NT2/D1 (cell line): ENCODE results near the gene PTPRN2.

Experiments
- DNase-seq: peaks from one replicate; pipeline ENCODE4 v3.0.0-alpha.2; 2011; ENCODE audit warnings: low read depth, low spot score
- H3K27me3 ChIP-seq: 2 replicates; pipeline ENCODE4 v1.6.0; 2011; ENCODE audit warnings: mild to moderate bottlenecking; ENCODE audit not compliant: insufficient read length, insufficient read depth
- H3K36me3 ChIP-seq: 2 replicates; pipeline ENCODE4 v1.6.1; 2011; ENCODE audit warnings: mild to moderate bottlenecking, low read length, mixed read lengths; ENCODE audit not compliant: insufficient read depth, insufficient read length
- H3K4me1 ChIP-seq: 2 replicates; pipeline ENCODE4 v1.5.1; 2011; ENCODE audit not compliant: insufficient read depth, insufficient read length
- H3K4me3 ChIP-seq: 2 replicates; pipeline ENCODE4 v1.5.1; 2011; ENCODE audit warnings: low read depth; ENCODE audit not compliant: insufficient read length
- H3K9ac ChIP-seq: 2 replicates; pipeline ENCODE4 v1.6.0; 2011; ENCODE audit warnings: low read depth; ENCODE audit not compliant: insufficient read length
- H3K9me3 ChIP-seq: 2 replicates; pipeline ENCODE4 v1.5.1; 2011; ENCODE audit warnings: mild to moderate bottlenecking, low read length; ENCODE audit not compliant: insufficient read depth
- SUZ12 ChIP-seq: IDR thresholded peaks from 2 replicates; pipeline ENCODE4 v1.6.1; 2011; ENCODE audit not compliant: insufficient read length, insufficient read depth; ENCODE audit errors: extremely low read depth
- YY1 ChIP-seq: IDR thresholded peaks from 2 replicates; pipeline ENCODE4 v1.6.1; 2011; ENCODE audit not compliant: insufficient read length, insufficient read depth
- ZNF274 ChIP-seq: IDR thresholded peaks from 2 replicates; pipeline ENCODE4 v1.6.1; 2011; ENCODE audit warnings: mild to moderate bottlenecking, low read depth, low read length

PTPRN2 gene

DNA sequence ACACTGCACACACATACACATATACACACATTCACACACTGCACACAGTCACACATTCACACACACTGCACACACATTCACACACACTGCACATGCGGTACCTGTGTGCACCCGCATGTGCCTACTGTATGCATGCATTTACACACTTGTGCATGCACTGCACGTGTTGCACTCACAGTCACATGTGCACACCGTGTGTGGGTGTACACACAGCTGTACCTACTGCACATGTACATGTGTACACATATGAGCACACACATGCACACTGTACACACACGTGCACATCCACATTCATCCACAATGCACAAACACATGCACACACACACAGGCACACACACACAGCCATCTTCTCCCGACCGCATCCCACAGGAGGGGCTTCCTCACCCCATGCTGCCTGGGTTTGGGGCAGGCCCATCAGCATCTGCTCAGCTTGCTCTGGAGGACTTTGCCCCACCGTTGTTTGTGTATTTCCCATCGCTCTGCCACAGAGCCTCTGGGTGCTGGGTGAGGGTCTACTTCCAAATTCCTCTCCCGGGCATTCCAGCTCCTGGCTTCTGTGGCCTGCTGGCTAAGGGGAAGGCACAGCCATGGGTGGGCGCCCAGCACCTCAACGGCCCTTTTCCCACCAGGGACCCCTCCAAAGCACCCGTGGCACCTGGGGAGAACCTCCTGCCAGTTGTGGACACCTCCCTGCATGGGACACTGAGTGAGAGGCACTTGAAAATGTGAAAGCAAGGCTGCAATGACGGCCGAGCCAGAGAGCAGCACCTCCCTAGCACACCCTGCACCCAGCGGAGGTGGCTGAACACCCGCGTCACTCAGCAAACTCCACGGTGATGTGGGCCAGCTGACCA, 324.3 kb downstream of the PTPRN2 start:
- DNase-seq: no peak
- H3K9ac ChIP-seq: no peak overlapping the region

DNA sequence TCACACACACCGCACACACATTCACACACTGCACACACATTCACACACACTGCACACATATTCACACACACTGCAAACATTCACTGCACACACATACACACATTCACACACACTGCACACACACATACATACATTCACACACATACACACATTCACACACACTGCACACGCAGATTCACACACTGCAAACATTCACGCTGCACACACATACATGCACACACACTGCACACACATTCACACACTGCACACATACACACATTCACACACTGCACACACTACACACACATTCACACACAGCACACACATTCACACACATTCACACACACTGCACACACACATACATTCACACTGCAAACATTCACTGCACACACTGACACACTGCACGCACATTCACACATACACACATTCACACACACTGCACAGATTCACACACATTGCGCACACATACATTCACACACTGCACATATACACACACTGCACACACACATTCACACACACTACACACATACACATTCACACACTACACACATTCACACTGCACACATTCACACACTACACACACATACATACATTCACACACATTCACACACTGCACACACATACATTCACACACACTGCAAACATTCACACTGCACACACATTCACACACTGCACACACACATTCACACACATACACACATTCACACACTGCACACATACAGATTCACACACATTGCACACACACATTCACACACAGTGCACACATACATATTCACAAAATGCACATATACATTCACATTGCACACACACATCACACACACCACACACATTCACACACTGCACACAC, 325.1 kb downstream of the PTPRN2 start:
- Histone ChIP-seq H3K9me3 (no peaks in the 10 kb centered on the region; the same call in 1 of the 2 replicates), H3K36me3 (no peaks in the 10 kb centered on the region), H3K4me3 (no peak overlapping the region), H3K4me1 (peaks cover 10% of the 10 kb centered on the region), H3K27me3 (no peaks in the 10 kb centered on the region), H3K9ac (no peak overlapping the region)
- TF ChIP-seq YY1 (no peak), ZNF274 (no peak)
- no peak for DNase-seq

More for the DNA sequence above, 324.3 kb downstream of the PTPRN2 start:
- TF ChIP-seq SUZ12: no peak
- no peak for TF ChIP-seq YY1
- TF ChIP-seq ZNF274: no peak
- H3K9me3 ChIP-seq: no peaks in the 10 kb centered on the region; the same call in 1 of the 2 replicates
- H3K4me3 ChIP-seq: no peak overlapping the region
- H3K27me3 ChIP-seq: no peaks in the 10 kb centered on the region
- no peaks in the 10 kb centered on the region for H3K36me3 ChIP-seq
- peaks cover 10% of the 10 kb centered on the region for H3K4me1 ChIP-seq

DNA sequence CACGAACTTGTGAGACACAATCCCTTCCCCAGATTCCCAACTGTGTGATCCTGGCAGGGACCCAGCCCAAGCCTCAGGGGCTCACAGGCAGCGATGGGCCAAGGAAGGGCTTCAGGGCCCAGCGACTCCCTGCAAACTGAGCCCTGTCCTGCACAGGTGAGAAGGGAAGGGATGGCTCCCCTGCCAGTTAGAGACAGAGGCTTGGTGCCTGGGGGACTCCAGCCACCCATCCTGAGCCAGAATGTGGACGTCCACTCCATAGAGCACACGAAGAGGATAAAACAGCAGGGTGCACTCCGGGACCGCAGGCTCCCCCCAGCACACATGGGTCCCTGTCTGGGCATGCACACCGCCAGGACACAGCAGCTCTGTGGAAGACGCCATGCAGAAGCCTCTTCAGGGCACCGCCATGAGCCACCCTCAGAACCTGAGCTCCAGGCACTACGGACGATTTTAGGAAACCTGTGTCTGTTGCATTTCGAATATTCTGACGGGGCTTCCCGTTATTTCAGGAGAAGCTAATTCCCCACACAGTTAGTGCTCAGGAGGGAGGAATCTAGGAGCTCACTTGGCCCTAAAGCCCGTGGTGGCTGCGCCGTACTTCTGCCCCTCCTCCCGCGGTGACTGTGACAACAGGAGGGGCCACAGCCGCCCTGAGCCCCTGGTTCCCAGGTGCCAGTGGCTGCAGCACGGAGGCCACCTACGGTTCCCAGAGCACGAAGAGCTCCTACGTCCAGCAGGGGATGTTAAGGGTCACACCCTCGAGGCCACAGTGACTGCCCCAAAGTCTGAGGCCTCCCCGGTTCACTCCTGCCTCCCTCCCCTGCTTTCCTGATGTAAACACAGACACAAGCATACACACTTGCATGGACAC, 326.0 kb downstream of the PTPRN2 start:
- DNase-seq: no peak
- H3K9me3 ChIP-seq: no peaks in the 10 kb centered on the region; the same call in 1 of the 2 replicates
- H3K4me1 ChIP-seq: peaks cover 9% of the 10 kb centered on the region
- no peak overlapping the region for H3K9ac ChIP-seq
- H3K4me3 ChIP-seq: no peak overlapping the region
- no peaks in the 10 kb centered on the region for H3K36me3 ChIP-seq
- no peaks in the 10 kb centered on the region for H3K27me3 ChIP-seq
- TF ChIP-seq SUZ12: no peak
- no peak for TF ChIP-seq YY1
- TF ChIP-seq ZNF274: no peak

DNA sequence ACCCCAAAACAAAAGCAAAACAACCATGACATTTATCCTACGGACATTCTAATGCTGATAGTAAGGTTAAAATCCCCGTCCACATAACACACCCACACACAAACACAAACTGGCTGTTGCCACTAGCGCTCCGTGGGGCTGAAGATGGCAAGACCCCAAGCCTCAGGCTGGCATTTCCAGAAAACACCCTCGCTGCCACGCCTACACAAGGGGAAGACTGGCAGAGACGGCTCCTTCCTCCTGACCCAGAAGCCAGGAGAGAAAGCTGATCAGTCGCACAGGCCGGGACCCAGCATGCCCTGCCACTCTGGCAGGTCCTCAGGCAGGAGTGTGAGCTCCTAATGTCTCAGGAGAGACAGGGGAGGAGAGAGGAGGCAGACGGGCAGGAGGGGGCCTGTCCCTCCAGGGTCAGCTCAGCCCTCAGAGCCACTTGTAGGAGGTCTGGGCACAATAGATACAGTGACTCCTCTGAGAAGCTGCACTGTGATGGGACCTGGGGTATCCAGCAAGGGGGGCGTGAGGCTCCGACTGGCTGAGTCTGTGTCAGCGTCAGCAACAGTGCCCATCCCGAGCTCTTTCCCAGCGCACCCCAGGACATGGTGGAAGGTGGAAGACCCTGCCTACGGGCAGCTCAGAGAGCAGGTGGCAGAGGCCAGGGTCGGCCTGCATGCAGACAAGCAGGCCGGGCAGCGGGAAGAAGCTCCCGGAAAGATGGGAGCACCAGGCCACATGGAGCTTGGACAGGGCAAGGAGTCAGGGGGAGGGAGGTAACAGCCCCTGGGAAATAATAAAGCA, 326.9 kb downstream of the PTPRN2 start:
- no peaks in the 10 kb centered on the region; the same call in 1 of the 2 replicates for H3K9me3 ChIP-seq
- peaks cover 9% of the 10 kb centered on the region for H3K4me1 ChIP-seq
- no peak overlapping the region for H3K4me3 ChIP-seq
- no peaks in the 10 kb centered on the region for H3K36me3 ChIP-seq
- TF ChIP-seq ZNF274 (no peak), SUZ12 (no peak), YY1 (no peak)
- no peak overlapping the region for H3K9ac ChIP-seq
- no peak for DNase-seq
- H3K27me3 ChIP-seq: no peaks in the 10 kb centered on the region

DNA sequence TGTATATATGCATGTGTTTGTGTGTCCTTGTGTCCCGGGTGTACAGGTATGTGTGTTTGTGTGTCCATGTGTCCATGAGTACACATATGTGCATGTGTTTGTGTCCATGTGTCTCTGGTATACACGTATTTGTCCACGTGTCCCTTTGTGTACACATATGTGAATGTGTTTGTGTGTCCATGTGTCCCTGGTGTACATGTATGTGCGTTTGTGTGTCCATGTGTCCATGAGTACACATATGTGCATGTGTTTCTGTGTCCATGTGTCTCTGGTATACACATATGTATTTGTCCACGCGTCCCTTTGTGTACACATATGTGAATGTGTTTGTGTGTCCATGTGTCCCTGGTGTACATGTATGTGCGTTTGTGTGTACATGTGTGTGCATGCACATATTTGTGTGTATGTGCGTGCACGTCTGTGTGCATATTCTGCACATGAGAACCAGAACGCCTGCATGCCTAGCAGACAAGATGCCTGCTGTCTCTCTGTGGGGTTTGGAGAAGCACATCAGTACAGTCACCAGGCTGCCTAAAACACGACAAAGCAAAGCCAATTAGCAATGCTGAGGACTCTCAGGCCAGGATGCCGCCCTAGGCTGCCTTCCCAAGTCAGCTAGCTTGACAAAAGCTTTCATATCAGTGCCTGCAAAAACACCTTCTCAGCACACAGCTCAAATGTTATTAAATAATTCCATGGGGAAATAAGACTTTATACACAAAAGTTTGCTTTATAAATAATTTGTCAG, 327.8 kb downstream of the PTPRN2 start:
- H3K9ac ChIP-seq: no peak overlapping the region
- no peaks in the 10 kb centered on the region for H3K27me3 ChIP-seq
- H3K4me1 ChIP-seq: peaks cover 9% of the 10 kb centered on the region
- no peak overlapping the region for H3K4me3 ChIP-seq
- TF ChIP-seq ZNF274: no peak
- TF ChIP-seq YY1: no peak
- no peak for TF ChIP-seq SUZ12
- peak; percentile 59 for DNase-seq
- no peaks in the 10 kb centered on the region for H3K9me3 ChIP-seq
- H3K36me3 ChIP-seq: no peaks in the 10 kb centered on the region

DNA sequence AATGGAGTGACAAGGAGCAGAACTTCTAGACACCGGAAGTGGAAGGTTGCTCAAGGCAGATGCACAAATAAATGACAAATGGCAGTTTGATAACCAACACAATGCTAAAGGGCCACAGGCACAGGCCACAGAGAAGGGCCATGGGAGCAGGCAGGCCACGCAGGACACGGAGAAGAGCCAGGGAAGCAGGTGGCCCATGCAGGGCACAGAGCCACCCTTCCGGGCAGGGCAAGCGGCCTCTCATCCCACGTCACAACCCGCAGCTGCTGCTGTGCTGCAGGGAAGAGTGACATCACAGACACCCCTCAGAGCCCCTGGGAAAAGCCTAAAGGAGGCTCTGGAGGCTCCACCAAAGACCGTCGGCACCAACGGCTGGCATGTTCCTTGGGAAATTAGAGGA, 328.5 kb downstream of the PTPRN2 start:
- no peak overlapping the region for H3K9ac ChIP-seq
- DNase-seq: no peak
- no peak overlapping the region for H3K4me3 ChIP-seq
- H3K4me1 ChIP-seq: peaks cover 9% of the 10 kb centered on the region
- no peaks in the 10 kb centered on the region for H3K9me3 ChIP-seq
- no peaks in the 10 kb centered on the region for H3K27me3 ChIP-seq
- TF ChIP-seq ZNF274: no peak
- no peak for TF ChIP-seq SUZ12
- no peak for TF ChIP-seq YY1
- H3K36me3 ChIP-seq: no peaks in the 10 kb centered on the region
